OCI-LY3 (cell line): ENCODE results near the gene DTX3.

ENCODE experiments used
- EZH2phosphoT487 ChIP-seq: fragments of 200-600 bp; shearing (Covaris generic); IDR thresholded peaks from 2 replicates; pipeline ENCODE4 v1.6.1; 2018; ENCODE audit warnings: antibody characterized with exemption, mixed run types, low read depth
- TF ChIP-seq, protein P1 (sequence below): fragments of 200-600, 300-600 bp; sonication (generic); IDR thresholded peaks from 2 replicates; pipeline ENCODE4 v1.5.1; 2014; ENCODE audit warnings: antibody characterized with exemption, low read length, low read depth

DNA sequence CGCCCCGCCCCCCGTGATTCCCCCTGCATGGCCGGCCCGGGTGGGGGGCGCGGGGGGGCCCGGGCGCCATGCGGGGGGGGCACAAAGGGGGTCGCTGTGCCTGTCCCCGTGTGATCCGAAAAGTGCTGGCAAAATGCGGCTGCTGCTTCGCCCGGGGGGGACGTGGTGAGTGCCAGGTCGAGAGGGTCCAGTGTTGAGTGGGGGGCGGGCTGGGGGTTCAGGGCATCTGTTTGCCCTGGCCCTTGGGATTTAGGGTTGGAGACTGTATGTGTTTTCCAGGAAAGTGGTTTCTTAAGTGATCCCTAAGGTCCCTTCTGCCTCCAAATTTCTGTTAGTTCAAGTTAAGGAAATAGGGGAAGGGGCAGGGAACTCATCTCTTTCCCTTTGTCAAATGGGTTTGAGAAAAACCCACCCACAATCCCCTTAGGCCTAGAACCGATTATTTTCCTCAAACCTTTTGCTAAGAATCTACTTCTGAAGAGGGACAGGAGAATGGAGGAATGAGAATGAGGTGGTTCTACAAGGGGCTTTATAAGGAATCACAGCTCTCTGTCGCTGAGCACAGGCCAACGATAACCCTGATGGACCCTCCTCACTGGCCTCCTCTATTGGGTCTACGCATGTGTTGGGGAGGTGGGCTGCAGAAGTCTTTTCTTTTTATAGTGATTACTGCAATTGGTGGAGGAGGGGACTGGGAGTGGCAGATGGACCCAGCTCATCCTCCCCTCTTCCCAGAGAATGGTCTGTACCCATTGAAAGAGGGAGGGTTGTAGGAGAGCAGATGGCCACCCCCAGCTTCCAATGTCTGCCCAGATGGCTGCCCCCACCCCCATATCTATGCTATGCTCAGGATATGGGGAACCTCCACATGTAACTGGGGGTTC, 7.4 kb downstream of the DTX3 start:
- TF ChIP-seq, protein P1, sequence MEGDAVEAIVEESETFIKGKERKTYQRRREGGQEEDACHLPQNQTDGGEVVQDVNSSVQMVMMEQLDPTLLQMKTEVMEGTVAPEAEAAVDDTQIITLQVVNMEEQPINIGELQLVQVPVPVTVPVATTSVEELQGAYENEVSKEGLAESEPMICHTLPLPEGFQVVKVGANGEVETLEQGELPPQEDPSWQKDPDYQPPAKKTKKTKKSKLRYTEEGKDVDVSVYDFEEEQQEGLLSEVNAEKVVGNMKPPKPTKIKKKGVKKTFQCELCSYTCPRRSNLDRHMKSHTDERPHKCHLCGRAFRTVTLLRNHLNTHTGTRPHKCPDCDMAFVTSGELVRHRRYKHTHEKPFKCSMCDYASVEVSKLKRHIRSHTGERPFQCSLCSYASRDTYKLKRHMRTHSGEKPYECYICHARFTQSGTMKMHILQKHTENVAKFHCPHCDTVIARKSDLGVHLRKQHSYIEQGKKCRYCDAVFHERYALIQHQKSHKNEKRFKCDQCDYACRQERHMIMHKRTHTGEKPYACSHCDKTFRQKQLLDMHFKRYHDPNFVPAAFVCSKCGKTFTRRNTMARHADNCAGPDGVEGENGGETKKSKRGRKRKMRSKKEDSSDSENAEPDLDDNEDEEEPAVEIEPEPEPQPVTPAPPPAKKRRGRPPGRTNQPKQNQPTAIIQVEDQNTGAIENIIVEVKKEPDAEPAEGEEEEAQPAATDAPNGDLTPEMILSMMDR = no peak
- no peak for TF ChIP-seq EZH2phosphoT487
